K562 (cell line): ENCODE measurements around the gene C19orf44. TPM values are rescaled to one million over a fixed set of nuclear protein-coding genes. Genes with fewer than 3 reads are reported as not detected.

Experiments
- ATF6 ChIP-seq: sonication (generic); formaldehyde crosslinking; IDR thresholded peaks from 2 replicates; pipeline ENCODE4 v1.4.0; 2020; ENCODE audit warnings: mild to moderate bottlenecking, missing genetic modification reagents
- ETV1 ChIP-seq: fragments of 450-650 bp; conservative IDR thresholded peaks from 2 replicates; pipeline ENCODE4 v1.6.1; 2016; ENCODE audit warnings: missing genetic modification characterization, control low read depth, low read depth, missing compliant biosample characterization
- FUS ChIP-seq: fragments of 200-400 bp; formaldehyde crosslinking; optimal IDR thresholded peaks from 2 replicates; pipeline ENCODE3; 2017; ENCODE audit warnings: low read depth, low read length
- GABPA ChIP-seq: fragments of 200-800 bp; sonication (Bioruptor generic); conservative IDR thresholded peaks from 2 replicates; pipeline ENCODE4 v1.6.1; 2016; ENCODE audit warnings: low read depth, missing genetic modification characterization, missing compliant biosample characterization
- RBM25 ChIP-seq: fragments of 200-400 bp; formaldehyde crosslinking; IDR thresholded peaks from 2 replicates; pipeline ENCODE4 v1.6.1; 2018; ENCODE audit warnings: low read length, low read depth, moderate library complexity; ENCODE audit not compliant: severe bottlenecking
- RCOR1 ChIP-seq, 2 experiments: IDR thresholded peaks; 2 replicates each; pipeline ENCODE4 v1.6.1; 2012; ENCODE audit warnings: low read depth in 2 of 2, low read length in 2 of 2, borderline replicate concordance in 1 of 2, improper control_type of control experiment in 1 of 2
- SLC30A9 ChIP-seq: fragments of 250-450 bp; sonication (Bioruptor Pico); IDR thresholded peaks from 2 replicates; pipeline ENCODE4 v1.8.0; 2022; ENCODE audit warnings: mild to moderate bottlenecking, moderate library complexity
- TFAP4 ChIP-seq: sonication (generic); formaldehyde crosslinking; IDR thresholded peaks from 2 replicates; pipeline ENCODE4 v1.8.0; 2022; ENCODE audit warnings: missing genetic modification reagents, mild to moderate bottlenecking, moderate library complexity, borderline replicate concordance
- ZNF121 ChIP-seq: sonication (generic); formaldehyde crosslinking; conservative IDR thresholded peaks from 2 replicates; pipeline ENCODE4 v1.8.0; 2022; ENCODE audit warnings: missing genetic modification reagents
- ZNF146 ChIP-seq: IDR thresholded peaks from one replicate; pipeline ENCODE4 v1.6.1; 2018; ENCODE audit warnings: missing compliant biosample characterization; ENCODE audit not compliant: unreplicated experiment
- ZNF311 ChIP-seq: fragments of 250-450 bp; sonication (Bioruptor Pico); IDR thresholded peaks from 2 replicates; pipeline ENCODE4 v1.4.0; 2020; ENCODE audit warnings: mild to moderate bottlenecking, moderate library complexity
- polyA plus RNA-seq, 8 experiments: library from polyadenylated mRNA; depleted of rRNA in 4 of 8; stranded (reverse) in 5 of 8; unstranded in 3 of 8; fragments of >200 nt; fragmentation: Nextera tagmentation in 2 of 8; fragmentation: Illumina TruSeq in 1 of 8; extraction: Ambion mirVana in 2 of 8; extraction: Trizol in 1 of 8; gene quantifications; 2 replicates each; pipeline versions ENCODE4 v1.2.1 to v1.2.3, GENCODE V29; 2011 to 2014; ENCODE audit warnings: inconsistent platforms in 1 of 8, missing spikeins in 1 of 8
- total RNA-seq, 7 experiments: library from RNA; depleted of rRNA in 6 of 7; stranded (reverse); fragments of >200 nt in 6 of 7; fragmentation: Illumina TruSeq in 2 of 7; extraction: Trizol in 2 of 7; gene quantifications; 2 replicates each; pipeline versions ENCODE4 v1.2.1 to v1.2.3, GENCODE V29; 2011 to 2021; ENCODE audit warnings: low replicate concordance in 1 of 7

Gene C19orf44
- total and polyA plus RNA-seq, 9 of the 15 experiments (the other 6 are each of a cell fraction or from before 2014, with no cell fraction given), result 0.41 to 7.7 (median 3.5) TPM

GRCh38 chr19:16449330-16449961 lies 46.7 kb upstream of the C19orf44 start (continued):
- TF ChIP-seq ATF6 (CRISPR knock-in tag) (no peak), ZNF146 (CRISPR knock-in tag) (peak; percentile 100), RCOR1 (IDR thresholded peaks at IDR 0.05; ENCODE audit: borderline replicate concordance in 1 of 2, low read depth in 2 of 2, low read length in 2 of 2) (peak in 1 of 2 experiments; percentile 19; a peak in 1 of 4 replicates), SLC30A9 (CRISPR knock-in tag) (no peak), FUS (no peak), RBM25 (peak; percentile 77), ZNF121 (CRISPR knock-in tag) (no peak), ZNF311 (CRISPR knock-in tag) (no peak), TFAP4 (CRISPR knock-in tag) (no peak; the same call in 1 of the 2 replicates), GABPA (tag) (peak; percentile 35; the same call in 1 of the 2 replicates), ETV1 (peak; percentile 74)
